ENCODE results near the gene TMEM247. TPM values are rescaled to one million over a fixed set of nuclear protein-coding genes. Genes with fewer than 3 reads are reported as not detected.

TMEM247 gene
- total RNA-seq, 1 experiment from 2014 or later, result not detected

DNA sequence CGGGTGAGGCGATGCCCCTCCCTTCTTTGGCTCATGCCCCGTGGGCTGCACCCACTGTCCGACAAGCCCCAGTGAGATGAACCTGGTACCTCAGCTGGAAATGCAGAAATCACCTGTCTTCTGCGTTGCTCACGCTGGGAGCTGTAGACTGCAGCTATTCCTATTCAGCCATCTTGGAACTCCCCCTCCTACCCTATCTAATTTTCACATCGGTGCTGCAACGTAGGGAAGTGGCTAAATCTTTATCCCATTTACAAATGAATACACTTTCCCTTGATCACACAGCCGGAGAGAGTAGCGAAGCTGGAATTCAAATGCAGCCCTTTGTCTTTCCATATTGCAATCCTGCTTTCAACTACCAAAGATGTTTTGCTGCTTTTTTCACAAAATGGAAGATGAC, 1.4 kb upstream of the TMEM247 start:
- Histone ChIP-seq H3K36me3 (ENCODE audit: insufficient read depth, low read length, poor library complexity, severe bottlenecking) (no peaks in the 10 kb centered on the region), H3K9me3 (ENCODE audit: low read depth, low read length, poor library complexity, severe bottlenecking) (no peaks in the 10 kb centered on the region), H3K27ac (ENCODE audit: low read depth, low read length, poor library complexity, severe bottlenecking) (no peak overlapping the region), H3K4me3 (ENCODE audit: low read depth, low read length, poor library complexity, severe bottlenecking) (no peak overlapping the region), H3K27me3 (replicated peaks; ENCODE audit: insufficient read depth, low read depth, low read length, poor library complexity) (peaks cover 12% of the 10 kb centered on the region), H3K4me1 (ENCODE audit: insufficient read depth, low read length, poor library complexity, severe bottlenecking) (peaks cover 4% of the 10 kb centered on the region)
- POLR2A ChIA-PET (ENCODE audit: low non-redundant PET), result no interaction called here
- intact Hi-C loops (cut with micrococcal nuclease; ENCODE audit: unreplicated experiment), result no loop called here
- no peak for DNase-seq (ENCODE audit: low spot score)
- no TSS peak for BruUV-seq (replicated peaks)
- CTCF ChIA-PET, result no interaction called here
- no peak for TF ChIP-seq EZH2 (IDR thresholded peaks at IDR 0.05; ENCODE audit: borderline replicate concordance, low read depth, low read length, poor library complexity, severe bottlenecking)
- TF ChIP-seq, protein P1, sequence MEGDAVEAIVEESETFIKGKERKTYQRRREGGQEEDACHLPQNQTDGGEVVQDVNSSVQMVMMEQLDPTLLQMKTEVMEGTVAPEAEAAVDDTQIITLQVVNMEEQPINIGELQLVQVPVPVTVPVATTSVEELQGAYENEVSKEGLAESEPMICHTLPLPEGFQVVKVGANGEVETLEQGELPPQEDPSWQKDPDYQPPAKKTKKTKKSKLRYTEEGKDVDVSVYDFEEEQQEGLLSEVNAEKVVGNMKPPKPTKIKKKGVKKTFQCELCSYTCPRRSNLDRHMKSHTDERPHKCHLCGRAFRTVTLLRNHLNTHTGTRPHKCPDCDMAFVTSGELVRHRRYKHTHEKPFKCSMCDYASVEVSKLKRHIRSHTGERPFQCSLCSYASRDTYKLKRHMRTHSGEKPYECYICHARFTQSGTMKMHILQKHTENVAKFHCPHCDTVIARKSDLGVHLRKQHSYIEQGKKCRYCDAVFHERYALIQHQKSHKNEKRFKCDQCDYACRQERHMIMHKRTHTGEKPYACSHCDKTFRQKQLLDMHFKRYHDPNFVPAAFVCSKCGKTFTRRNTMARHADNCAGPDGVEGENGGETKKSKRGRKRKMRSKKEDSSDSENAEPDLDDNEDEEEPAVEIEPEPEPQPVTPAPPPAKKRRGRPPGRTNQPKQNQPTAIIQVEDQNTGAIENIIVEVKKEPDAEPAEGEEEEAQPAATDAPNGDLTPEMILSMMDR (conservative IDR thresholded peaks at IDR 0.05; ENCODE audit: low read depth, low read length), result no peak

DNA sequence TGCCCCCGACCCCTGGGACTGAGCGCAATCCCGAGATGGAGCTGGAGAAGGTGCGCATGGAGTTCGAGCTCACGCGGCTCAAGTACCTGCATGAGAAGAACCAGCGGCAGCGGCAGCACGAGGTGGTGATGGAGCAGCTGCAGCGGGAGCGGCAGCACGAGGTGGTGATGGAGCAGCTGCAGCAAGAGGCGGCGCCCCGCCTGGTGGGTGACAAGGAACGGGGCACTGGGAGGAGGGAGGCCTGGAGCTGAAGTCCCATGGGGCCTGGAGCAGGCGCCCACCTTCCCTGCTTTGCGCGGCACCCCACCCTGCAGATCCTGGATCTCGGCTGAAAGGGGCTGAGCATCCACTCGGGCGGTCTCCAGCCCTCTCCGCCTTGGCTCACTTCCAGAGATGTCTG, 1.2 kb downstream of the TMEM247 start:
- TF ChIP-seq, protein P1 (conservative IDR thresholded peaks at IDR 0.05; ENCODE audit: low read depth, low read length), result no peak
- TF ChIP-seq EZH2 (IDR thresholded peaks at IDR 0.05; ENCODE audit: borderline replicate concordance, low read depth, low read length, poor library complexity, severe bottlenecking), result no peak
- BruUV-seq (replicated peaks), result no TSS peak
- POLR2A ChIA-PET (ENCODE audit: low non-redundant PET), result interaction anchor here (0.6 kb wide), 1 partner anchor 819 kb away, joined by 3 read pairs; no protein-coding TSS in a partner anchor

DNA sequence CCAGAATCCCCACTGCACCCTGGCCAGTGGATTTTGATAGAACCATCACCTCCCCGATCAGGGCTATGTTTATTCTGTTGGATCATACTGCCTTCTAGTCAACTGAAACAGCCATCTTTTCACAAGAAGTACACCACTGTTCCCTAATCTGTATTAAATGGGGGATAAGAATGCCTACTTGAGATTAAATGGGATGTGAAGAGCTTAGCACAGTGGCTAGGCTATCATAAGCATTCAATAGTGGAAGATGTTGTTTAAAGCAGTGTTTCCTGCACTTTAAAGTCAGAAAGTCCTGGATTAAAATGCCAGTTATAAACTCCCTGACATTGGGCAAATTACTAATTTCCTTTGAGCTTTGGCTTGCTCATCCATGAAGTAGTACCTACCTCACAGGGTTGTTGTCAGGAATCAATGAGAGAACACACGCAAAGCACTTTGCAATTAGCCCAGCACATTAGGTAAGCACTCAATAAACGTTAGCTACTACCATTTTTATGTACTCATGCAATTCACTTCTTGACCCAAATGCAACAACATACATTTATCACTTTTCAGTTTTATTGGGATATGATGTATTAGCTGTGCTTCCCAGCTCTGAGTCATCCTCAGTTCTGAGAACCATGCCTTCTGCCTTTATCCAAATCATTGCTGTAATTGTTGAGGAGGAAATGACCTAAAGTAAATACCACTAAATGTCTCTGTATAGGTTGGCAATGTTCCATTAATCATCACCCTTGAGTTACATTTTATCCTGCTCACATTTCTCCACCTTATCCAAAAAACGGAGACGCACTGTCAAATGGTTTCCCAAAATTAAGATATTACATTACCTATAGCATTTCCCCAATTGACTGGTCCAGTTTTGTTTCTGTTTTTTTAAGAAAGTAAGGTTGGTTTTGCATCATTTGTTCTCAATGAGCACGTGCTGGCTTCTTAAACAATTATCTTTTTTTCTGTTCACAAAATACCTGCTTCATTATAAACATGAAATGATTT, 2.1 kb downstream of the TMEM247 start:
- Histone ChIP-seq H3K4me1 (ENCODE audit: insufficient read depth, low read length, poor library complexity, severe bottlenecking) (peaks cover 4% of the 10 kb centered on the region), H3K36me3 (ENCODE audit: insufficient read depth, low read length, poor library complexity, severe bottlenecking) (no peaks in the 10 kb centered on the region), H3K27ac (ENCODE audit: low read depth, low read length, poor library complexity, severe bottlenecking) (no peak overlapping the region), H3K9me3 (ENCODE audit: low read depth, low read length, poor library complexity, severe bottlenecking) (no peaks in the 10 kb centered on the region), H3K4me3 (ENCODE audit: low read depth, low read length, poor library complexity, severe bottlenecking) (no peak overlapping the region), H3K27me3 (replicated peaks; ENCODE audit: insufficient read depth, low read depth, low read length, poor library complexity) (peaks cover 20% of the 10 kb centered on the region)
- no TSS peak for BruUV-seq (replicated peaks)
- no peak for TF ChIP-seq EZH2 (IDR thresholded peaks at IDR 0.05; ENCODE audit: borderline replicate concordance, low read depth, low read length, poor library complexity, severe bottlenecking)
- peak; percentile 67 for DNase-seq (ENCODE audit: low spot score)
- intact Hi-C loops (cut with micrococcal nuclease; ENCODE audit: unreplicated experiment), result no loop called here
- ChIA-PET POLR2A (ENCODE audit: low non-redundant PET) (interaction anchor here (0.6 kb wide), 1 partner anchor 818 kb away, joined by 3 read pairs; no protein-coding TSS in a partner anchor), CTCF (no interaction called here)

More for the DNA sequence above, 1.2 kb downstream of the TMEM247 start:
- no peak overlapping the region for H3K4me3 ChIP-seq (ENCODE audit: low read depth, low read length, poor library complexity, severe bottlenecking)
- H3K27me3 ChIP-seq (replicated peaks; ENCODE audit: insufficient read depth, low read depth, low read length, poor library complexity), result peaks cover 15% of the 10 kb centered on the region
- H3K27ac ChIP-seq (ENCODE audit: low read depth, low read length, poor library complexity, severe bottlenecking), result no peak overlapping the region
- CTCF ChIA-PET, result interaction anchor here (0.5 kb wide), 1 partner anchor 488 kb away, joined by 3 read pairs; no protein-coding TSS in a partner anchor
- no peaks in the 10 kb centered on the region for H3K9me3 ChIP-seq (ENCODE audit: low read depth, low read length, poor library complexity, severe bottlenecking)
- intact Hi-C loops (cut with micrococcal nuclease; ENCODE audit: unreplicated experiment), result no loop called here
- H3K36me3 ChIP-seq (ENCODE audit: insufficient read depth, low read length, poor library complexity, severe bottlenecking), result no peaks in the 10 kb centered on the region
- peaks cover 4% of the 10 kb centered on the region for H3K4me1 ChIP-seq (ENCODE audit: insufficient read depth, low read length, poor library complexity, severe bottlenecking)
- no peak for DNase-seq (ENCODE audit: low spot score)

All from A673 (cell line).